NB4 (cell line): ENCODE data around the gene ZFAND6.

Experiments used
- CTCF ChIP-seq: IDR thresholded peaks from one replicate; pipeline ENCODE4 v1.5.1; 2012; ENCODE audit warnings: low read depth, low read length
- MYC ChIP-seq: IDR thresholded peaks from 2 replicates; pipeline ENCODE4 v1.6.1; 2011; ENCODE audit warnings: low read depth, low read length

- TF ChIP-seq MYC: no peak
- TF ChIP-seq CTCF: no peak
Measured at GRCh38 chr15:80095969-80096368, 36.5 kb downstream of the ZFAND6 start.
